Thymus (tissue), 11 donors: ENCODE data around the gene ITPK1. TPM values are rescaled to one million over a fixed set of nuclear protein-coding genes. Genes with fewer than 3 reads are reported as not detected.
"Not testable (repeated sequence)": the region's sequence is repeated elsewhere in the genome, so short reads cannot be mapped to it uniquely, and the experiment has no call there.

Source experiments
- DNase-seq, 9 donors: peaks; one replicate each; pipeline ENCODE4 v3.0.0-alpha.2; 2013; ENCODE audit warnings: low spot score in 9 of 9, low read depth in 6 of 9, missing footprints in 1 of 9
- H3K27ac ChIP-seq, 2 donors: one replicate each; pipeline ENCODE4 v1.5.1; 2013; ENCODE audit warnings: control low read depth in 1 of 2, low read depth in 1 of 2, low read length in 1 of 2, mild to moderate bottlenecking in 1 of 2, moderate library complexity in 1 of 2
- H3K27me3 ChIP-seq, 2 donors: one replicate each; pipeline ENCODE4 v1.5.1; 2013; ENCODE audit warnings: low read length in 1 of 2; ENCODE audit not compliant: control insufficient read depth in 2 of 2, insufficient read depth in 1 of 2
- H3K36me3 ChIP-seq, 2 donors: one replicate each; pipeline ENCODE4 v1.5.1; 2013; ENCODE audit warnings: low read length in 1 of 2, mild to moderate bottlenecking in 1 of 2, moderate library complexity in 1 of 2; ENCODE audit not compliant: control insufficient read depth in 2 of 2, insufficient read depth in 2 of 2
- H3K4me1 ChIP-seq, 2 donors: one replicate each; pipeline ENCODE4 v1.5.1; 2013; ENCODE audit warnings: low read length in 2 of 2; ENCODE audit not compliant: control insufficient read depth in 2 of 2, insufficient read depth in 2 of 2
- H3K4me3 ChIP-seq, 2 donors: one replicate each; pipeline ENCODE4 v1.5.1; 2013; ENCODE audit warnings: low read length in 2 of 2, control low read depth in 1 of 2, mild to moderate bottlenecking in 1 of 2
- H3K9me3 ChIP-seq, 2 donors: one replicate each; pipeline ENCODE4 v1.5.1; 2013; ENCODE audit warnings: low read length in 1 of 2, mild to moderate bottlenecking in 1 of 2; ENCODE audit not compliant: control insufficient read depth in 2 of 2, insufficient read depth in 1 of 2
- WGBS: extraction: QIAGEN DNeasy Blood & Tissue Kit; methylation state at CpG from one replicate; pipeline ENCODE4 v1.1.7; 2013; 5-methylcytosine and 5-hydroxymethylcytosine counted together
- polyA plus RNA-seq: library from polyadenylated mRNA; stranded (reverse); fragments of 200-250 nt; gene quantifications from one replicate; pipeline ENCODE4 v1.2.3, GENCODE V29; 2013
- total RNA-seq: library from RNA; stranded (reverse); fragments of 120-200 nt; gene quantifications from one replicate; pipeline ENCODE4 v1.2.4, GENCODE V29; 2013
- donor health status: healthy.

Gene ITPK1
- total and polyA plus RNA-seq, 2 donors = 9.5 to 20.9 TPM

DNA sequence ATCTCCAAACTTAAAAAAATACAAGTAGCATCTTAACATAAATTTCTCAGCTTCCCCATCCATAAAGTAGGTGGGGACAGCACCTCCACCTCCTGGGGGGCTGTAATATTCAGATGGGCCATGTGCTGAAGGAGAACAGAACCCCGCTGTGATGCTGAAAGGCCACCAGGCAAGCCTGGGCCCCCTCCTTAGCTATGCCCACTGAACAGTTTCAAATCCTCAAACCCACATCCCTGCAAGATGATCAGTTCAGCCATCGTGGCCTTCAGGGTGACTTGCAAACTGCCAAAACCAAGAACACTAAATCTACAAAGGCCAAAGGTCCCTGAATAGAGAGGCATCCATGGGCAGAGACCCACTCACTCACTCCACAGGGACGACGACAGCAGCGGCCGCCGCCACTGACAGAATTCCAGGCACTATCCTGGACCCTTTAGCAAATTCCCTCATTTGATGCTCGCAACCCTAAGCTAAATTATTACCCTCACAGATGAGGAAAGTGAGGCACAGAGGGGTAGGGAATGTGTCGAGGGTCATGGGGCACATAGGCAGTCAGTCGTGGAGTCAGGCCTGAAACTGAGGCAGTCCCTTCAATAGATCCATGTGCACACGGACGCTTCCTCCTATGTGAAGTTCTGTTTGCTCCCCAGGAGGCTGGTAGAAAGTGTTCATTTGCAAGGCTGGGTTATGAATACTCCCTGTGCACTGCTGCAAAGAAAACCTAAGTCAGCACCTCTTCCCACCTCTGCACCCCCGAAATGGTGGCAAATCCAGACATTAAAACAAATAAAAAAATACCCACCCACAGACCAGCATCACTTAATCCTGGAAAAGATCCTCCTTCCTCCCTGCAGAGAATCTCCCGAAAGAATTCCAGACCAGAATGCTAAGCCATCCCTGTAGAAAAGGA is 5.9 kb downstream of the ITPK1 start:
- no peaks in the 10 kb centered on the region for H3K36me3 ChIP-seq
- peaks cover 16 to 19% of the 10 kb centered on the region in 2 donors for H3K4me1 ChIP-seq
- WGBS = 93% methylated on average over 14 of the region's 14 CpGs
- H3K9me3 ChIP-seq = no peaks in the 10 kb centered on the region
- no peak overlapping the region for H3K27ac ChIP-seq
- DNase-seq = no peak
- peaks cover 0 to 6% of the 10 kb centered on the region in 2 donors for H3K27me3 ChIP-seq
- H3K4me3 ChIP-seq = no peak overlapping the region

DNA sequence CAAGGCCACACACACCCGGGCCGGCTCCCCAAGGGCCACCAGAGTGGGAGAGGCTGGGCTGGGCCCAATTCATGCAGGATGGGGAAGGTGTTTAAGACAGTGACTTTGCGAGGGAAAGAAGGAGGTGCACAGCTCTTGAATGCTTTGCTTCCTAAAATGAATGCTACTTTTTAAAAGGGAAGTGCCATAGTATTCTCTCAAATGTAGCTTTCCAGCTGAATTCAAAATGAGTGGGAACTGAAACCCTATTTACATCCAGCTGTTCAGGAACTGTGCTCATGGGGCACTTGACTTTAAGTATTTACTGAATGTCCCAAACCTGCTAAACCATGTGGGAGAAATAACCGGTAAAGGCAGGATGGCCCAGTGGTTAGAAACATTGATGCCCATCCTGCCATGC is 7.6 kb downstream of the ITPK1 start:
- no peak for DNase-seq
- no peak overlapping the region for H3K27ac ChIP-seq
- H3K4me1 ChIP-seq = peaks cover 15 to 19% of the 10 kb centered on the region in 2 donors
- H3K36me3 ChIP-seq = no peaks in the 10 kb centered on the region
- peaks cover 0 to 9% of the 10 kb centered on the region in 2 donors for H3K9me3 ChIP-seq
- H3K4me3 ChIP-seq = no peak overlapping the region
- WGBS = 96% methylated on average over 4 of the region's 4 CpGs
- H3K27me3 ChIP-seq = no peaks in the 10 kb centered on the region

- peaks cover 10 to 17% of the 10 kb centered on the region in 2 donors for H3K4me1 ChIP-seq
These were observed 8.3 kb downstream of the ITPK1 start for GRCh38 chr14:93107453-93107852.

DNA sequence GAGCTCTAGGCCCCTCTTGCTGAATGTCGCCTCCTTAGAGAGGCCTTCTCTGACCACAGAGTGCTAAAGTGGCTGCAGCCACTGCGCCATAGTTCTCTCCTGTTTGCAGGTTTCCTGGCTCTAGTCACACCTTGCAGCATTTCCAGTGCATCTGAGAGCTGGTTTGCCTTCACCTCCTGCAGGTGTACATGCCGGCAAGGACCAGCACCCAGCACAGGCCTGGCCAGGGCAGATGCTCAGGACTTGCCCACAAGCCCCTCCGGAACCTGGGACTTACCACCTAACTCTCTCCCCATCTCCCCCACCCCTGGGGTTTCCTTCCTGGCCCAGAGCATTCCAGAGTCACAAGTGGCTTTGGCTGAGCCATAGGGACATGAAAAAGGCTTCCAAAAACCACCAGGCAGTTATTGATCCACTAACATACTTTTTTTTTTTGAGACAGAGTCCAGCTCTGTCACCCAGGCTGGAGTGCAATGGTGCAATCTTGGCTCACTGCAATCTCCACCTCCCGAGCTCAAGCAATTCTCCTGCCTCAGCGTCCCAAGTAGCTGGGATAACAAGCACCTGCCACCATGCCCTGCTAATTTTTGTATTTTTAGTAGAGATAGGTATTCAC is 9.1 kb downstream of the ITPK1 start:
- no peak overlapping the region for H3K27ac ChIP-seq

More at GRCh38 chr14:93107453-93107852, 8.3 kb downstream of the ITPK1 start:
- WGBS = 96% methylated on average over 11 of the region's 11 CpGs
- no peaks in the 10 kb centered on the region for H3K27me3 ChIP-seq
- H3K36me3 ChIP-seq = no peaks in the 10 kb centered on the region
- no peak overlapping the region for H3K27ac ChIP-seq
- H3K9me3 ChIP-seq = peaks cover 0 to 9% of the 10 kb centered on the region in 2 donors
- no peak overlapping the region for H3K4me3 ChIP-seq
- no peak for DNase-seq

DNA sequence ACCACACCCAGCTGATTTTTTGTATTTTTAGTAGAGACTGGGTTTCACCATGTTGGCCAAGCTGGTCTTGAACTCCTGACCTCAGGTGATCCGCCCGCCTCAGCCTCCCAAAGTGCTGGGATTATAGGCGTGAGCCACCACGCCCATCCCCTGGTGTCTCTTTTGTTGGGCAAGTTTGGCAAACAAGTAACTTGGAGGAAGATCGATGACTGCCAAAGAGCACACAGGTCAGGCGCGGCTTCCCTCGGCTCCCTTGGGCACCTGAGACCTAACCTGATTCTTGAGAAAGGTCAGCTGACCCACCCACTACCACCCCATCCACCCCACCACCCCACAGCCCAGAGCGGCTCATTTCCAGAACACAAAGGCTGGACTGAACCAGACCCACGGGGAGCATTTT is 9.9 kb downstream of the ITPK1 start:
- H3K4me1 ChIP-seq = peaks cover 10 to 17% of the 10 kb centered on the region in 2 donors
- WGBS = 97% methylated on average over 10 of the region's 10 CpGs

More for the DNA sequence above, 9.1 kb downstream of the ITPK1 start:
- peaks cover 10 to 17% of the 10 kb centered on the region in 2 donors for H3K4me1 ChIP-seq
- peaks cover 0 to 9% of the 10 kb centered on the region in 2 donors for H3K9me3 ChIP-seq
- no peak overlapping the region for H3K4me3 ChIP-seq
- no peaks in the 10 kb centered on the region for H3K27me3 ChIP-seq
- WGBS = 96% methylated on average over 6 of the region's 6 CpGs
- no peak for DNase-seq
- no peaks in the 10 kb centered on the region for H3K36me3 ChIP-seq

GRCh38 chr14:93105362-93105761 is 10.4 kb downstream of the ITPK1 start:
- WGBS = 86% methylated on average over 7 of the region's 7 CpGs
- Histone ChIP-seq H3K27ac (no peak overlapping the region), H3K4me1 (peaks cover 10 to 17% of the 10 kb centered on the region in 2 donors), H3K4me3 (no peak overlapping the region), H3K9me3 (peaks cover 0 to 9% of the 10 kb centered on the region in 2 donors), H3K36me3 (no peaks in the 10 kb centered on the region), H3K27me3 (no peaks in the 10 kb centered on the region)
- no peak for DNase-seq

More for the DNA sequence above, 9.9 kb downstream of the ITPK1 start:
- not testable (repeated sequence) for H3K9me3 ChIP-seq, H3K27me3 ChIP-seq, H3K36me3 ChIP-seq, DNase-seq, H3K4me3 ChIP-seq, H3K27ac ChIP-seq

GRCh38 chr14:93104961-93105360 is 10.8 kb downstream of the ITPK1 start:
- Histone ChIP-seq H3K36me3 (no peaks in the 10 kb centered on the region), H3K9me3 (peaks cover 0 to 9% of the 10 kb centered on the region in 2 donors), H3K4me3 (no peak overlapping the region), H3K27ac (no peak overlapping the region), H3K27me3 (no peaks in the 10 kb centered on the region), H3K4me1 (peaks cover 10 to 17% of the 10 kb centered on the region in 2 donors)
- 93% methylated on average over 6 of the region's 6 CpGs for WGBS
- no peak for DNase-seq

- 48% methylated on average over 9 of the region's 9 CpGs for WGBS
- DNase-seq = peak; percentile 47 to 92 (median 75)
- Histone ChIP-seq H3K27ac (peak overlapping the region; percentile 77 to 80), H3K4me3 (peak overlapping the region; percentile 33), H3K9me3 (peaks cover 0 to 9% of the 10 kb centered on the region in 2 donors), H3K27me3 (no peaks in the 10 kb centered on the region), H3K36me3 (no peaks in the 10 kb centered on the region), H3K4me1 (peaks cover 10 to 17% of the 10 kb centered on the region in 2 donors)
These were observed 12.2 kb downstream of the ITPK1 start for GRCh38 chr14:93103392-93104080.
